ENCODE results near the gene MKRN1.
"Not testable (repeated sequence)": the region's sequence is repeated elsewhere in the genome, so short reads cannot be mapped to it uniquely, and the experiment has no call there.

The MKRN1 gene

GRCh38 chr7:140518370-140519006 is 39.2 kb upstream of the MKRN1 start:
- DNase-seq (ENCODE audit: low read depth) = no peak
- no peak for TF ChIP-seq CTCF (IDR thresholded peaks at IDR 0.05; ENCODE audit: control insufficient read depth, extremely low read depth, insufficient read depth)
- H3K4me3 ChIP-seq (ENCODE audit: low read depth, low read length) = no peak overlapping the region

GRCh38 chr7:140517546-140518369 is 38.5 kb upstream of the MKRN1 start:
- H3K4me3 ChIP-seq (ENCODE audit: low read depth, low read length) = no peak overlapping the region
- DNase-seq (ENCODE audit: low read depth) = peak; percentile 72
- TF ChIP-seq CTCF (IDR thresholded peaks at IDR 0.05; ENCODE audit: control insufficient read depth, extremely low read depth, insufficient read depth) = peak; percentile 92

GRCh38 chr7:140512317-140513000 is 33.2 kb upstream of the MKRN1 start:
- TF ChIP-seq CTCF (IDR thresholded peaks at IDR 0.05; ENCODE audit: control insufficient read depth, extremely low read depth, insufficient read depth) = no peak
- H3K4me3 ChIP-seq (ENCODE audit: low read depth, low read length) = no peak overlapping the region
- peak; percentile 44 for DNase-seq (ENCODE audit: low read depth)

- TF ChIP-seq CTCF (IDR thresholded peaks at IDR 0.05; ENCODE audit: control insufficient read depth, extremely low read depth, insufficient read depth) = no peak
- H3K4me3 ChIP-seq (ENCODE audit: low read depth, low read length) = no peak overlapping the region
- DNase-seq (ENCODE audit: low read depth) = no peak
These were observed 30.5 kb upstream of the MKRN1 start for GRCh38 chr7:140509789-140510188.

- H3K4me3 ChIP-seq (ENCODE audit: low read depth, low read length); DNase-seq (ENCODE audit: low read depth): not testable (repeated sequence)
These were observed 28.3 kb upstream of the MKRN1 start for GRCh38 chr7:140507556-140507955.

- 0 out of 2 replicates have a peak, but pooled peaks have one; percentile 6 for TF ChIP-seq CTCF (IDR thresholded peaks at IDR 0.05; ENCODE audit: control insufficient read depth, extremely low read depth, insufficient read depth)
- H3K4me3 ChIP-seq (ENCODE audit: low read depth, low read length) = no peak overlapping the region
- DNase-seq (ENCODE audit: low read depth) = peak; percentile 49
These were observed 27.6 kb upstream of the MKRN1 start for GRCh38 chr7:140506788-140507464.

GRCh38 chr7:140501966-140502365 is 22.7 kb upstream of the MKRN1 start:
- no peak overlapping the region for H3K4me3 ChIP-seq (ENCODE audit: low read depth, low read length)
- TF ChIP-seq CTCF (IDR thresholded peaks at IDR 0.05; ENCODE audit: control insufficient read depth, extremely low read depth, insufficient read depth) = no peak
- DNase-seq (ENCODE audit: low read depth) = no peak

GRCh38 chr7:140497807-140498206 is 18.5 kb upstream of the MKRN1 start:
- H3K4me3 ChIP-seq (ENCODE audit: low read depth, low read length); DNase-seq (ENCODE audit: low read depth): not testable (repeated sequence)
